Left renal pelvis (tissue), 4 donors: Measurements from ENCODE around the gene ZNRF3. TPM values are rescaled to one million over a fixed set of nuclear protein-coding genes. Genes with fewer than 3 reads are reported as not detected.
"Not testable (repeated sequence)": the region's sequence is repeated elsewhere in the genome, so short reads cannot be mapped to it uniquely, and the experiment has no call there.

Experiments
- DNase-seq, 4 donors: peaks; one replicate each; pipeline ENCODE4 v3.0.0-alpha.2; 2013; ENCODE audit warnings: low read depth in 4 of 4, low spot score in 3 of 4
- polyA plus RNA-seq, 4 donors: library from polyadenylated mRNA; unstranded; fragments of 120-200 nt; gene quantifications; one replicate each; pipeline ENCODE4 v1.2.1, GENCODE V29; 2013; ENCODE audit not compliant: insufficient read length in 4 of 4

ZNRF3 gene
- polyA plus RNA-seq, 4 donors, result 9.6 to 30.3 (median 29.2) TPM

GRCh38 chr22:28905256-28905832, 22.0 kb downstream of the ZNRF3 start:
- DNase-seq, result no peak

- no peak for DNase-seq
Measured at GRCh38 chr22:28906312-28906711, 22.9 kb downstream of the ZNRF3 start.

- DNase-seq, result no peak
Measured at GRCh38 chr22:28907311-28908008, 24.1 kb downstream of the ZNRF3 start.

- DNase-seq, result not testable (repeated sequence)
Measured at GRCh38 chr22:28908810-28909209, 25.4 kb downstream of the ZNRF3 start.

GRCh38 chr22:28909375-28909774, 26.0 kb downstream of the ZNRF3 start:
- DNase-seq, result no peak

- no peak for DNase-seq
Measured at GRCh38 chr22:28910569-28911303, 27.4 kb downstream of the ZNRF3 start.

GRCh38 chr22:28911304-28911690, 27.9 kb downstream of the ZNRF3 start:
- DNase-seq, result no peak

GRCh38 chr22:28911777-28912669, 28.7 kb downstream of the ZNRF3 start:
- DNase-seq, result no peak

GRCh38 chr22:28914201-28914600, 30.8 kb downstream of the ZNRF3 start:
- no peak for DNase-seq

GRCh38 chr22:28915969-28916368, 32.6 kb downstream of the ZNRF3 start:
- DNase-seq, result no peak

- peak in 3 of 4 donors; percentile 75 to 89 (median 79) for DNase-seq
Measured at GRCh38 chr22:28917747-28918549, 34.6 kb downstream of the ZNRF3 start.

- no peak for DNase-seq
Measured at GRCh38 chr22:28918550-28919271, 35.3 kb downstream of the ZNRF3 start.

GRCh38 chr22:28920757-28921584, 37.6 kb downstream of the ZNRF3 start:
- DNase-seq, result no peak

- DNase-seq, result no peak
Measured at GRCh38 chr22:28921585-28921879, 38.2 kb downstream of the ZNRF3 start.

GRCh38 chr22:28922540-28923244, 39.3 kb downstream of the ZNRF3 start:
- no peak for DNase-seq

GRCh38 chr22:28923826-28924732, 40.7 kb downstream of the ZNRF3 start:
- no peak for DNase-seq

- no peak for DNase-seq
Measured at GRCh38 chr22:28925916-28926315, 42.5 kb downstream of the ZNRF3 start.
